Caco-2 (cell line): ENCODE results near the gene NFILZ. TPM values are rescaled to one million over a fixed set of nuclear protein-coding genes. Genes with fewer than 3 reads are reported as not detected.
A peak's percentile ranks its signal among the peaks of the same experiment; 100 is the strongest.

Source experiments
- Bru-seq: library from RNA; stranded (reverse); fragments of 400-500 nt; gene quantifications from one replicate; lab custom pipeline; 2021; lab: Mats Ljungman, UMichigan
- BruChase-seq, 2 experiments: library from RNA; stranded (reverse); fragments of 400-500 nt; gene quantifications; one replicate each; lab custom pipeline; 2021; lab: Mats Ljungman, UMichigan
- BruUV-seq: library from RNA; stranded (reverse); fragments of 400-500 nt; replicated peaks from 2 replicates; lab custom pipeline; 2021; lab: Mats Ljungman, UMichigan
- CTCF ChIA-PET: fragments of 300-600 bp; sonication (Branson Sonifier 250); formaldehyde crosslinking; loops from one replicate; lab custom pipeline; 2022; ENCODE audit warnings: antibody characterized with exemption; lab: Charles Lee
- POLR2A ChIA-PET: fragments of 300-600 bp; sonication (Branson Sonifier 250); formaldehyde crosslinking; loops from one replicate; lab custom pipeline; 2022; ENCODE audit warnings: antibody characterized with exemption; lab: Charles Lee
- DNase-seq, 2 experiments: peaks; one replicate each; pipeline versions ENCODE4 v3.0.0 to v3.0.0-alpha.2; 2020 to 2022
- H3K27me3 ChIP-seq: replicated peaks from 2 replicates; pipeline ENCODE4 v1.6.0; 2011; ENCODE audit warnings: low read length; ENCODE audit not compliant: control insufficient read depth, insufficient read depth
- H3K36me3 ChIP-seq: 2 replicates; pipeline ENCODE4 v1.5.1; 2011; ENCODE audit warnings: low read length; ENCODE audit not compliant: control insufficient read depth, insufficient read depth
- H3K4me1 ChIP-seq: fragments of 250-450 bp; sonication (Bioruptor Pico); 2 replicates; pipeline ENCODE4 v1.5.1; 2020; ENCODE audit warnings: mild to moderate bottlenecking
- H3K4me3 ChIP-seq: 2 replicates; pipeline ENCODE4 v1.5.1; 2011; ENCODE audit warnings: low read depth, mild to moderate bottlenecking, control low read depth, low read length
- H3K9me3 ChIP-seq: fragments of 250-450 bp; sonication (Bioruptor Pico); 2 replicates; pipeline ENCODE4 v1.5.1; 2020; ENCODE audit warnings: mild to moderate bottlenecking, moderate library complexity
- H3K27ac Mint-ChIP-seq: one replicate; pipeline ENCODE4 v1.8.0; 2022; ENCODE audit warnings: mixed read lengths; ENCODE audit not compliant: unreplicated experiment
- H3K27me3 Mint-ChIP-seq: one replicate; pipeline ENCODE4 v1.8.0; 2022; ENCODE audit warnings: mixed read lengths; ENCODE audit not compliant: insufficient read depth, unreplicated experiment
- H3K36me3 Mint-ChIP-seq: one replicate; pipeline ENCODE4 v1.8.0; 2022; ENCODE audit warnings: mild to moderate bottlenecking, mixed read lengths; ENCODE audit not compliant: insufficient read depth, unreplicated experiment
- H3K4me1 Mint-ChIP-seq: one replicate; pipeline ENCODE4 v1.8.0; 2022; ENCODE audit warnings: low read depth, mixed read lengths; ENCODE audit not compliant: unreplicated experiment
- H3K4me3 Mint-ChIP-seq: one replicate; pipeline ENCODE4 v1.8.0; 2022; ENCODE audit warnings: mild to moderate bottlenecking, moderate library complexity, mixed read lengths; ENCODE audit not compliant: unreplicated experiment
- H3K9me3 Mint-ChIP-seq: one replicate; pipeline ENCODE4 v1.8.0; 2022; ENCODE audit warnings: mixed read lengths; ENCODE audit not compliant: unreplicated experiment
- intact Hi-C: fragments of 100-400 bp; cut with micrococcal nuclease; formaldehyde crosslinking; loops from one replicate; pipeline ENCODE4 v1.10.0; 2022; ENCODE audit not compliant: unreplicated experiment
- long read RNA-seq: library from polyadenylated mRNA; stranded (forward); transcript quantifications from one replicate; pipeline ENCODE4 v2.0.0, GENCODE V29; 2022
- total RNA-seq: library from RNA; stranded (reverse); gene quantifications from 2 replicates; pipeline ENCODE4 v1.2.3, GENCODE V29; 2022
- TF ChIP-seq, protein P1 (sequence below), 2 experiments: fragments of 200-600 bp in 1 of 2; IDR thresholded peaks; 1 replicate in 1 of 2; 2 replicates in 1 of 2; pipeline versions ENCODE4 v1.5.1 to v1.8.0; 2011 to 2022; ENCODE audit warnings: antibody characterized with exemption in 1 of 2, control low read depth in 1 of 2, inconsistent platforms in 1 of 2, low read depth in 1 of 2, low read length in 1 of 2, mild to moderate bottlenecking in 1 of 2, moderate library complexity in 1 of 2; ENCODE audit not compliant: insufficient read depth in 1 of 2, severe bottlenecking in 1 of 2, unreplicated experiment in 1 of 2

NFILZ gene, protein sequence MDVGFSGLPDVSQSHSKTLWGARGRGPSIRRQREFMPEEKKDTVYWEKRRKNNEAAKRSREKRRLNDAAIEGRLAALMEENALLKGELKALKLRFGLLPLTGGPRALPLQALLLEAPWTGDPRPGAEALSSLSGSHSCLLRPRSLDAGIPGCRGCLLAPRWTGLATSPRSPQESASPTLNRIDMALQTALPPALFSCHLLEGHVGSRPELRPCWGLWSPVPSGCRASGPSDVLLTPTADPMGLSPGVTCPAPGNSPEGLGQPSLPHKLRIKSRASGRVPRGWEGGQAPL
- total RNA-seq (not detected in 2 replicates), Bru-seq, nascent RNA (not detected), BruChase-seq, experiment 1, labeled RNA remaining after a 2-hour chase (not detected), BruChase-seq, experiment 2, labeled RNA remaining after a 6-hour chase (percentile 9 among the genes with signal in this experiment)
- long read RNA-seq, result 0 reads

DNA sequence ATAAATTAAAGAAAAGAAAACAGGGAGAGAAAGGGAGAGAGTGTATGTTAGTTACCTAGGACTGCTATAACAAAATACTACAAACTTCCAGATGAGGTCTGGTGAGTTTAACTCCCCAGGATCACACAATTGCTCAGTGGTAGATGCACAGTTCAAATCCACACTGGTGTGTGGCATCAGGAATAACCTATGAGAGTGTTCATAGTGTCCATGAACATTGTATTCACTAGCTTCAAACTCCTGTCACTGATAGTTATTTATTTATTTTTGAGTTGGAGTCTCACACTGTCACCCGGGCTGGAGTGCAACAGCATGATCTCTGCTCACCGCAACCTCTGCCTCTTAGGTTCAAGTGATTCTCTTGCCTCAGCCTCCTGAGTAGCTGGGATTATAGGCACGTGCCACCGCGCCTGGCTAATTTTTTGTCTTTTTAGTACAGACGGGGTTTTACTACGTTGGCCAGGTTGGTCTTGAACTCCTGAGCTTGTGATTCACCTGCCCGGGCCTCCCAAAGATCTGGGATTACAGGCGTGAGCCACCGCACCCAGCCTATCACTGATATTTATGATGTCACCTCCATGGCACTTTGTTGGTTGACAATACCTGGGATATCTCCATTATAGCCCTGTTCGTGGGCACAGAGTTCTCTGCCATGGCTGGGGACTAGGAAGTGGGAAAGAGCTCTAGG, at the start of gene NFILZ:
NFILZ (plus strand) TSS at position 638 of the 688 bp plus-strand sequence. CDS start 46,133 bp downstream, outside the sequence.
- peaks cover 6% of the 10 kb centered on the region; the same call in 1 of the 2 replicates for H3K9me3 ChIP-seq
- TF ChIP-seq, protein P1, sequence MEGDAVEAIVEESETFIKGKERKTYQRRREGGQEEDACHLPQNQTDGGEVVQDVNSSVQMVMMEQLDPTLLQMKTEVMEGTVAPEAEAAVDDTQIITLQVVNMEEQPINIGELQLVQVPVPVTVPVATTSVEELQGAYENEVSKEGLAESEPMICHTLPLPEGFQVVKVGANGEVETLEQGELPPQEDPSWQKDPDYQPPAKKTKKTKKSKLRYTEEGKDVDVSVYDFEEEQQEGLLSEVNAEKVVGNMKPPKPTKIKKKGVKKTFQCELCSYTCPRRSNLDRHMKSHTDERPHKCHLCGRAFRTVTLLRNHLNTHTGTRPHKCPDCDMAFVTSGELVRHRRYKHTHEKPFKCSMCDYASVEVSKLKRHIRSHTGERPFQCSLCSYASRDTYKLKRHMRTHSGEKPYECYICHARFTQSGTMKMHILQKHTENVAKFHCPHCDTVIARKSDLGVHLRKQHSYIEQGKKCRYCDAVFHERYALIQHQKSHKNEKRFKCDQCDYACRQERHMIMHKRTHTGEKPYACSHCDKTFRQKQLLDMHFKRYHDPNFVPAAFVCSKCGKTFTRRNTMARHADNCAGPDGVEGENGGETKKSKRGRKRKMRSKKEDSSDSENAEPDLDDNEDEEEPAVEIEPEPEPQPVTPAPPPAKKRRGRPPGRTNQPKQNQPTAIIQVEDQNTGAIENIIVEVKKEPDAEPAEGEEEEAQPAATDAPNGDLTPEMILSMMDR (IDR thresholded peaks at IDR 0.05; ENCODE audit: insufficient read depth in 1 of 2, low read depth in 1 of 2, low read length in 1 of 2, severe bottlenecking in 1 of 2, unreplicated experiment in 1 of 2), result no peak
- ChIA-PET CTCF (interaction anchor here (0.5 kb wide), 1 partner anchor 12 kb away, joined by 4 read pairs; no protein-coding TSS in a partner anchor), POLR2A (no interaction called here)
- no TSS peak for BruUV-seq
- H3K36me3 Mint-ChIP-seq, result no peaks in the 10 kb centered on the region
- H3K27me3 Mint-ChIP-seq, result no peaks in the 10 kb centered on the region
- no peaks in the 10 kb centered on the region for H3K9me3 Mint-ChIP-seq
- no peaks in the 10 kb centered on the region for H3K27me3 ChIP-seq
- H3K27ac Mint-ChIP-seq, result no peak within 1 kb of the TSS
- H3K4me1 ChIP-seq, result no peaks in the 10 kb centered on the region
- no peak within 1 kb of the TSS for H3K4me3 Mint-ChIP-seq
- DNase-seq, result no peak
- H3K4me1 Mint-ChIP-seq, result no peaks in the 10 kb centered on the region
- intact Hi-C loops, result no loop called here
- H3K4me3 ChIP-seq, result no peak within 1 kb of the TSS
- H3K36me3 ChIP-seq, result no peaks in the 10 kb centered on the region

DNA sequence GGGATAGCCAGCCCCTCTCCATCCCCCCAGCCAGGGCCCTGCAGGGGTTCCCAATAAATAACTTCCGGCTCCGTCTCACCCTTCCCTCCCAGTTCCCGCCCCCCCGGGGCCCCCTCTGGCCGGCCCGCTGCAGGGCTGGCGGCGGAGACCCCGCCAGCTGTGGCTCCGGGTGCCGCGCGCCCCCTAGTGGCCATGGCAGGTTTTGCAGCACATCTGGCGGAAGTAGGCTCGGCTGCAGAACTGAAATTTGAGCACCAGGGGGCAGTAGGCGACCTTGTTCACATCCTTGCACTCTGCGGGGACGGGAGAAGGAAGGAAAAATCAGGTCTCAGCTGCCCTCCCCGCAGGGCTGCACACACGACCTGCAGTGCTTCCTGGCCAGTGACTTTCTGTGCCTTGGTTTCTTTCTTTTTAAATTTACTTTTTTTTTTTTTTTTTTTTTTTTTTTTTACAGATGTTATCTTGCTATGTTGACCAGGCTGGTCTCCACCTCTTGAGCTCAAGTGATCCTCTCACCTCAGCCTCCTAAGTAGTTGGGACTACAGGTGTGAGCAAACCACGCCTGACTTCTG, 49.6 kb upstream of the NFILZ start:
- Mint-ChIP-seq H3K9me3 (no peaks in the 10 kb centered on the region), H3K36me3 (no peaks in the 10 kb centered on the region), H3K27me3 (peaks cover 9% of the 10 kb centered on the region), H3K4me3 (no peak overlapping the region), H3K4me1 (peaks cover 6% of the 10 kb centered on the region), H3K27ac (no peak overlapping the region)
- CTCF ChIA-PET, result interaction anchor here (0.5 to 2.2 kb wide), 10 partner anchors 12 to 854 kb away, joined by 3 to 10 read pairs (median 4); partner anchors contain the start of genes ZNF266 and ZNF414
- Histone ChIP-seq H3K4me3 (no peak overlapping the region), H3K4me1 (no peaks in the 10 kb centered on the region), H3K27me3 (no peaks in the 10 kb centered on the region), H3K36me3 (no peaks in the 10 kb centered on the region), H3K9me3 (no peaks in the 10 kb centered on the region)
- intact Hi-C loops, result loop anchor here (5.0 kb wide), 1 partner anchor 112 kb away; no protein-coding TSS in a partner anchor
- DNase-seq, result peak; percentile 76 to 84
- TF ChIP-seq, protein P1 (IDR thresholded peaks at IDR 0.05; ENCODE audit: insufficient read depth in 1 of 2, low read depth in 1 of 2, low read length in 1 of 2, severe bottlenecking in 1 of 2, unreplicated experiment in 1 of 2), result peak; percentile 98
- no TSS peak for BruUV-seq
- POLR2A ChIA-PET, result no interaction called here
